NOMO-1 treated with dmso at 0.1 percent for 144 hours (cell line): ENCODE data around the gene DYRK3.

Experiments
- DNase-seq: peaks from one replicate; lab custom pipeline; 2025; ENCODE audit not compliant: unreplicated experiment; lab: John Stamatoyannopoulos, UW

The DYRK3 gene

DNA sequence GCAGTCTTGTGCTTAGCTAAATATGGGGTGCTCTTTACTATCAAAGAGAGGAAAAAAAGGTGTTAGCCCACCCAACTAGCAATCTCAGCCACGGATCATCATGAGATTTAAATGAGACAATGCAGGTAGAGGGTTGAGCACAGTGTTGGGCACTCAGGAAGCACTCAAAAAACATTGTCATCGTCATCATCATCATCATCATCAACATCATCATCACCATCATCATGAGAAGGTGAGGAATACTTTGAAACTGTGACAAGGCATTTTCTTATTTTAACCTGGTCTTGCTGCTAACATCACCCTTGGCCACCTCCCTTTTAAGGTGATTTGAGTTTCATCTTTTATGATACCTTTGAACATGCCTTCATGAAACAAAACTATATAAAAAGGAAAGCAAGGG, 46.0 kb downstream of the DYRK3 start:
- DNase-seq = no peak

DNA sequence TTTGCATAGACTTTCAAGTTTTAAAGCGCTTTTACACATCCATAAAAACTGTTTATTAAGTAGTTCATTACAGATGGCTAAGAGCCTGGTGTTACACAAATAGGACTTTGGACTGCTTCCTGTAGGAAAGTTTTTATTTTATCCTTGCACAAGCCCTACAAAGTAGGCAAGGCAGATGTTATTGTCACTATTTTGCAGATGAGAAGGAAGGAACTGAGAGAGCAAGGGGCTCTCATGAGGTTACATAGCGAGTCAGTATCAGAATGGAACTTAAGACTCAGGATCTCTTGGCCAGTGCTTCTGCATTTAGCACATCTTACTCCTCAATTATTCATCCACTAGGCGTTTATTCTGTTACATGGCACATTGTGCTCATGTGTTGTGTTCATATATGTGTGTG, 46.8 kb downstream of the DYRK3 start:
- no peak for DNase-seq

DNA sequence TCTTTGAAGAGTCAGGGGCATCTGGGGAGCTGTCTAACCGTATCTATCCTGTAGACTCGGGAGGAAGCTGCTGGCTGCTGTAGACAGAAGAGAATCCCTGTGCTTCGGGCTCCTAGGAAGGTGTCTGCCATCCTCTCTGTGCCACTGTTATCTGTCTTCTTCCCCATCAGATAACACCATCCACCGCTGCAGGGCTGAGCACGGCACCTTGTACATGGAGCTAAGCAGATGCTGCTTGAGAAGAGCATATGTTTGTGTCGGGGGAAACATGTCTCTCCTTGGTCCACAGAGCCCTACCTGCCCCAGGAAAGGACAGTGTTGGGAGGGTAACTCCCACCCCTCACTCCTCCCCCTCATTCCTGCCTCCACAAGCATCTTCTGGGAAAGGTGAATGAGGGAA, 48.0 kb downstream of the DYRK3 start:
- no peak for DNase-seq

DNA sequence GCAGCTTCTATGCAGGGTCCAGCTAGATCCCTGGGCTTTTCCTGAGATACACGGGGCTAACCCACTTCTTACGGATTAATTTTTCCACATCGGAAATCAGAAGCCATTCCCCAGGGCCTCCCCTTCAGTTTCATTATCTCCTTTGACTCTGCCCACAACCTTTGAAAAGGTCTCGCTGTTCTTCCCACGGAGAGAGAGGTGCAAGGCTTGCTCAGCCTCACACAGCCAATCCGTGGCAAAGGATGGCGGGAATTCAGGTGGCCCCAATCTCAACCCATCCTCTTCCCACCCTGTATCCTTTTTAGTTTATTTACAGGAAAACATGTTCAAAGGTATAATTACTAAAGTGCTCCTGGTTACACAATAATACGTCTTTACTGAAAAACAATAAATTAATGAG, 48.7 kb downstream of the DYRK3 start:
- no peak for DNase-seq

DNA sequence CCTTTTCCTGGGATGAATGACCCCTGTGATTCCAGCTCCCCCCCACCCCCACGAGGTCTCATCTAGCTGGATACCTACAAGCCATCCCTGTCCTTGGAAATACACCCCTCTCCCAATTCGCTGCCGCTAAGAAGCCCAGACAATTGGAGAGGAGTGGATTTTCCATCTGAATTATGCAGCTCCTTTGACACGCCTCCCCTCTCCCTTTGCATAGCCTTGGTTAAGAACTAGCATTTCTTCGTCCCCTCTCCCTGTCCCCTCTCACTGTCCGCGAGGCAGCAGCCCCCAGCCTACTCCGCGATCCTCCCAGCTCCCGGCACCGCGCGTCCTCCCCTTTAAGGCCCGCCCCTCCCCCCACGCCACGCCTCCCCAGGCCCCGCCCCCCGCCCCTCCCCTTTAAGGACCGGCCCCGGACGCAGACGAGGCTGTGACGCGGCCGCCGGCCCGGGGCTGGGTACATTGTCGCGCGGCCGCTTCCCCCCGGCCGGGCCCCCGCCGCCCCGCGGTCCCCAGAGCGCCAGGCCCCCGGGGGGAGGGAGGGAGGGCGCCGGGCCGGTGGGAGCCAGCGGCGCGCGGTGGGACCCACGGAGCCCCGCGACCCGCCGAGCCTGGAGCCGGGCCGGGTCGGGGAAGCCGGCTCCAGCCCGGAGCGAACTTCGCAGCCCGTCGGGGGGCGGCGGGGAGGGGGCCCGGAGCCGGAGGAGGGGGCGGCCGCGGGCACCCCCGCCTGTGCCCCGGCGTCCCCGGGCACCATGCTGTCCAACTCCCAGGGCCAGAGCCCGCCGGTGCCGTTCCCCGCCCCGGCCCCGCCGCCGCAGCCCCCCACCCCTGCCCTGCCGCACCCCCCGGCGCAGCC, 49.4 kb downstream of the DYRK3 start, which contains the start of gene MAPKAPK2:
Gene MAPKAPK2 (plus strand): TSS at position 428 of the 856 bp plus-strand sequence. CDS start 325 bp downstream, at position 753.
- DNase-seq = peak; percentile 48

DNA sequence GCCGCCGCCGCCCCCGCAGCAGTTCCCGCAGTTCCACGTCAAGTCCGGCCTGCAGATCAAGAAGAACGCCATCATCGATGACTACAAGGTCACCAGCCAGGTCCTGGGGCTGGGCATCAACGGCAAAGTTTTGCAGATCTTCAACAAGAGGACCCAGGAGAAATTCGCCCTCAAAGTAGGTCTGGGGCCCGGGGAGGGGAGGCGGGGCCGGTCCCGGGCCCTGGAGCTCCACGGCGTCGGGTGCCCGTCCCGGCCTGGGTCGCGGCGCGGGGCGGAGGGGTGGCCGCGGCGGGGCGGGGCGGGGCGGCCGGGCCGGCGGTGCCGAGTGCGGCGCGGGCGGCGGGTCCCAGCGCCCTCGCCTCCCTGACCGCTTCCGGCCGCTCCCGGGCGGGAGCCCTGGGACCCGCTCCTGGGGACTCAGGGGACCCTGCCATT, 50.0 kb downstream of the DYRK3 start:
- DNase-seq = no peak

DNA sequence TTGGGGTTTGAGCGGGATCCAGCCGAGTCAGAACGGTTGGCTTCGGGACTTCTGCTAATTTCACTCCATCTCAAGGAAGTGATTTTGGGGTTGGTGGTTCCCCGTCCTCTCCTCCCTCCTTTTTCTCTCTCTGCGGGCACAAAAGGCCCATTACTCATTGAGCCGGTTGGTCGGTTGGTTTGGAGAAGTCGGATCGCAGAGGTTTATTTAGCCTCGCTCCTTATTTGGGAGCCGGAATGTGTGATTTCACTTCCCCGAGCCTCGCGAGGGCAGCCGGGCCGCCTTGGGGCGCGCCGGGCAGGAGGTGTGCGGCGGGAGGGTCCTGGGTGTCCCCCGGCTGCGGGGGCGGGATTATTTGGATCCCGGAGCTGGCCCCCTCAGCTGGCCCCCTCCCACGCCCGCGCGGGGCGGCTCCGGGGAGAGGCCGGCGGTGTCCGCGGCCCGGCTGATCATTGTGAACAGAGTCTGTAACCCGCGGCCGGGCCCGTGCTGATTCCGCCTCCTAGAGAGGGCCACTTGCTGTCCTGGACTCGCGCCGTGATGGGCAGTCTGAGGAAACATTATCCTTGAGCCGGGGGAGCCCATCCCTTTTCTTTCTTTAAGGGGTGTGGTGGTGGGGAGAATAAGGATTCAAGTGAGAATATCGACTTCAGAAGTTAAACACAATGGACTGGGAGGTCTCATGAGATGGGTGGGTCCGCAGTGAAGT, 50.6 kb downstream of the DYRK3 start:
- DNase-seq = peak; percentile 87

DNA sequence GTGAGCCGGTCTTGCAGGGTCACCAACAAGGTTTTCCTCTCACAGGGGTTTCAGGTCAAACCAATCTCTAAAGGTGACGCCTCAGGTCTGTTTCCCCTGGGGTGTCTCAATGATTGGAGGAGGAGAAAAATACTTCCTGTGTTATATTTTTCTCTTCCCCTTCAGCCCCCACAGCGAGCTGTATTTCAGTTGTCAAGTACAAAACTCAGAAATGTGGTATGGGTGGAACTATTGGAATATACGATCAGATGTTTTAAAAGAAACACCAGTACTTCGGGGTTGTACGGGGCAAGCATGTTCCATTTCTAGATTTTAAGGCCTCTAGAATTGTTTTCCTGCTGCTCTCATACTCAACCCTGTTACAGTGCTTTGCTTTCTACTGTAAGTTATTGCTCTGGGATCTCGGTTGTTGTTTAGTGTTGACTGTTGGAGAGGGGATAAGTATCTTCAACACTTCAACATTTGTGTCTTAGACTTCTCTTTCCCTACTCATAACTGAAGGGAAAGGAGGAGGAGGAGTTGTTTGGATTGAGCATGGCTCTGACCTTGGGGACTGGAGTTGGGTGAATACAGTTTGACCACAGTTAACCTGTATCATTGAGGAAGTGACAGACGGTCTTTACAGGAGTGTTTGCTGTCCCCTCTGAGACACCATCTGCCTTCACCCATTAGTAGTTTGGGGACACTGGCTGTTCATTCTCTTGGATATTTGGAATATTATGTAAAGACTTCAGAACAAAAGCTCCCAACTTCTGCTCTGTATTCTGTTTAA, 51.3 kb downstream of the DYRK3 start:
- no peak for DNase-seq

DNA sequence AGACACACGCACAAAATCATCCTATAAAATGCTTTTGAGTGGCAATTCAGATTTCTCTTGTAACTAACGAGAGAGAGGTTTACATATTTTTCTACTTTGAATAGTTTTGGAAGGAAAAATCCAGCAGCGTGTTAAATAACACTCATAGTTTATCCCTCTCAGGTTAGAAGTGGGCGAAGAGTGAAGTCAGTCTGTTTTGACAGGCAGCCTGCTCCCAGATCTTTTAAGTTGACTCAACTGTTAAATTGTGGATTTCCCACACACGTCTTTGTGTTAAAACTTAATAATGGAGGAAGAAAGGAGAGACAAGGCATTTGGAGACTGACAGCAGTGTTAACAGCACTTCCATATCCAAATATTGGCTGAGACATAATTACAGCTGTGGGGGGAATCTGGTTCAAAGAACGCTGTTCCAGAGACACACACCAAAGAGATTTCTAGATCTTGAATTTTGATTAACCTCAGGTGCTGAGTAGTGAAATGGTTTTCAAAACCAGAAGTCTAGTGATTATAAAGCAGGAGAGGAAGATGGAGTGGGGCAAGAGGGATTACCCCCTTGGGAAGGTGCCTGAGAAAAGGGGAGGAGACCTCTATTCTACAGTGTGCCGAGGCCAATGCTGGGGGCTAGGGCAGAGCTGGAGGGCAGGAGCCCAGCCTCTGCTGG, 52.0 kb downstream of the DYRK3 start:
- DNase-seq = no peak

DNA sequence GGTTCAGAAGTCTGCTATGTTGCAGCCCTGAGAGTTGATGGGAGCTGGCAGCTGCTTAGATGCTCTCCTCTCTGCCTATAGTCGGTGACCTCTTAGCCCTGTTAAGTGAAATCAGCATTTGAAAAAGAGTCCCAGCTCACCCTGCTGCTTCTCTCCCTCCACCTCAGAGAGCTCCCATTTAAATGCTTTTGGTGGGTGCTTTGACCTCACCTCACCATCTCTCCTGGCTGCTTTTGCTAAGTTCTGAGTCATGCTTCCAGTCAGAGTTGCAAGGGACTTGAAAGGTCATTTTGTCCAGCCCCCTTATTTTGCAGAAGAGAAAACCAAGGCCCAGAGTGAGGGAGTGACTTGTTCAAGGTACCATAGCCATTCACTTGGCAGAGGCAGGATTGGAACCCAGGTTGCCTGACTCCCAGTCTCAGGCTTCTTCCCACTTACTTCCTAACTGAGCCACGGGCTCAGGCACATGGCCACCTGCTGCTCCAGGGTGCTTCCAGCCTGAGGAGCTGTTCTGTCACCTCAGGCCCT, 52.6 kb downstream of the DYRK3 start:
- DNase-seq = no peak

DNA sequence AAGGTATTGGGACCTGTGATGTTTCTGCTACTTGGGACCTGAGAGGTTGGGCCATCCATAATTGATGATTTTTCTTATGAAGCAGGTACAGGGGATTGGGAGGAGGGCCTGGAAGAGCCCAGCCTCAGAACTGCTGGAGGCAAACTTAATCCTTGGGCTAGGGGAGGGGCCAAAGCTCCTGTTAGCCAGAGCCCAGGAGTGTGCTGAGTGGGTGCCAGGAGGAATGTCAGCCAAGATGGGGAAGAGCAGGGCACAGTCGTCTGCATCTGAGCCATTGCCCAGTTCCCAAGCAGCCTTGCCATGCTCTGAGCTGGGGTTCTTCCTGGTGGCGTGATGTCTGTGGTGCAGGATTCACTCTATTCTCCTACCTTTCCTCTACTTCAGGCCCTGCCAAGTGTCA, 55.2 kb downstream of the DYRK3 start:
- DNase-seq = no peak

DNA sequence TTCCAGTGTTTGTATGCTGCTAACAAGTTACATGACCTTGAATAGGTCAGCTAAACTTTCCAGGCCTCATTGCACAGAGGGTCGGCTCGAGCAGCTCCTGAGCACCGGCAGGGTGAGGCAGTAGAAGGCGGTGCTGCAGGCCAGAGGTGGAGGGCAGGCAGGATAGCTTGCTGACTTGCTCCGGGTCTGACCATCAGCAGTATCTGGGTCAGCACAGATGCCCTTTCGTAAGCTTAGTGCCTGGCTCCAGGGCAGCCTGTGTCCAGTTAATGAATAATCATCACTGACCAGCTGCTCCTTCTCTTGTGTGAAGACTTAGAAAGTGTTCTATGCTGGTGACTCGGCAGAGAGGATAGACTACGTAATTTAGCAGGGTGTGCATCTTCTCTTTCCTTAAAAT, 56.3 kb downstream of the DYRK3 start:
- DNase-seq = no peak

DNA sequence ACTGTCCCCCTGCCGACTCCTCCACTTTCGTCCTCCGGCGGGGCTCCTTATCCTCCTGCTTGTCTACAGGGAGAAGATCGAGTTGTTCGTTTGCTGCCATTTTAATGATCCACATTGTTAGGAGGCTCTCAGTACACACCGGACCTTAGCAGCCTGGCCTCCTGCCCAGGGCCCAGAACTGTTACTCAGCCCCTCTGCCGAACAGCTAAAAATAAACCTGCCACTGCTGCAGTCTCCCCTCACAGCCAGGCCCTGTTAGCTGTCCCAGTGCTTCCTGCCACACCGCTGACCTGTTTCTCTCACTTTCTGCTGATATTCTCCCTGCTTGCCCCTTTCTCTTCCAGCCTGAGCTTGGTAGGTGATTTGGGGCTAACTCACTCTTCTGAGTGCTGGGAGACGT, 57.7 kb downstream of the DYRK3 start:
- no peak for DNase-seq

DNA sequence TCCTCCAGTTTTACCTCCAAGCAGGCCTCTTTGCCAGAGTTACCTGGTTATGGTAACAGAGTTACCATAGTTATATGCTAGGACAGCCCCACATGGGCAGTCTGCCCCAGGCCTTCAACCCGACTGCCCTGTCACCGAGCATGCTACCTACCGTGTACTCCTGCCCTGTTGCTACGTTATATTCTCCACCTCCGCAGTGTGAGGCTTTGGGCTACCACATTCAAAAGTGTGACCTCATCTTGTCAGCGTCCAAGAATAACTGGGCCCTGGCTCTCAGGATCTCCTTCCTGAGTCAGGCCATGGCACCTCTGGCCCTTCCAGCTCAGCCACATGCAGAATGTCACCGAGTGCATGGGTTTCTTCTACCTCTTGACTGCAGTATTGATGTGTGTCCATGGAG, 58.3 kb downstream of the DYRK3 start:
- no peak for DNase-seq

DNA sequence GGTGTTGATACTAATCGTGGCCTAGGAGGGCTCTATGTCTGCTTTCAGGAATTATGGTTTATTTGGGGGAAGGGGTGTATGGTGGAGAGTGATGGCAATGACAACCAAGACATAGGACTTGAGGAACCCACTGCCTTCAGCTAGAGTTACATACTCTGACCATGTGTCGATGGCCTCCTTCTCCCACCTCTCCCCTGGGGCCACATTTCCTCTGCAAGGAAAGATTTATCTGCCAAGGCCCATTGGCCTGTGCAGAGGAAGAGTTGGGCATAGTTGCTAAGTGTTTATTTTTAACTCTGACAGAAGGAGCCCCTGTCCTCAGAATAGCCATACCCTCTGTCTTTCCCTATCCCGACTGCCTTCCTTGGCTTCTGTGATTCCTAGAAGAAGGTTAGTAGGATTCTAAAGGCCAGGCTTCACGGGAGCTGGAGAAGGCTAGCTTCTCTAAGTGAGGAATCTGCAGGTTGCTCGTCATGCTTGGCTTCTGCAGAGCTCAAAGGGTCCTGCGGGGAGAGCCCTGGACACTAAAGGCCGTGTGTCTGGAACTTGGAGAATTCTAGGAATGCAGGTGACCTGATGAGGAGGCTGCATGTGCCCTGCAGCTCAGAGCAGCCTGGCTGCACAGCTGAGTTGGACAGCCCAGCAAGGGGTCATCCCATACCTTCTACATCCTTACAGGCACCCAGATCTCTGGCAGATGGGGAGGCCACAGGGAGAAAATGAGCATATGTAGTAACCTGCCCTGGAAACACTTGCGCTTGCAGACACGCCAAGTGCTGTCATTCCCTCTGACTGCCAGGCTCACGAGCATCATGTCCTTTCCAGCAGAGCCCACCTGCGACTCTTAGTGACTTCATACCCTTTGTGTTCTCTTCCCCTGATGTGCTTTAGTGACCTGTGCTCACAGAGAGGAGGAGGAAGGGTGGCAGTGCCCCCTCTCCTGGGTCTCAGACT, 59.1 kb downstream of the DYRK3 start:
- DNase-seq = no peak

DNA sequence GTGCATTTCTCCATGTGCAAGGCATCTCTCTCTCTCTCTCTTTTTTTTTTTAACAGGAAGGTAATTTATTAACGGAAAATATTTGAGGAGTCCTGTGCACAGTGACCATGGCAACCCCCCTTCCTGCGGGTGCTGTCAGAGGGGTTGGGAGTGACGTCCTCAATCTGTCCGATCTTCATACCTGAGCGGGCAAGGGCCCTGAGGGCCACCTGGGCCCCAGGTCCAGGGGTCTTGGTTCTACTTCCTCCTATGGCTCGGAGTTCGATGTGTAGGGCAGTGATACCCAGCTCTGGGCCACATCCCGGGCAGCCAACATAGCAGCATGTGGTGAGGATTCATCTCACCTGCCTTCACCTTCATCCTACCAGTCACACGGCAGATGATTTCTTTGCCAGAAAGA, 60.4 kb downstream of the DYRK3 start:
- DNase-seq = no peak

DNA sequence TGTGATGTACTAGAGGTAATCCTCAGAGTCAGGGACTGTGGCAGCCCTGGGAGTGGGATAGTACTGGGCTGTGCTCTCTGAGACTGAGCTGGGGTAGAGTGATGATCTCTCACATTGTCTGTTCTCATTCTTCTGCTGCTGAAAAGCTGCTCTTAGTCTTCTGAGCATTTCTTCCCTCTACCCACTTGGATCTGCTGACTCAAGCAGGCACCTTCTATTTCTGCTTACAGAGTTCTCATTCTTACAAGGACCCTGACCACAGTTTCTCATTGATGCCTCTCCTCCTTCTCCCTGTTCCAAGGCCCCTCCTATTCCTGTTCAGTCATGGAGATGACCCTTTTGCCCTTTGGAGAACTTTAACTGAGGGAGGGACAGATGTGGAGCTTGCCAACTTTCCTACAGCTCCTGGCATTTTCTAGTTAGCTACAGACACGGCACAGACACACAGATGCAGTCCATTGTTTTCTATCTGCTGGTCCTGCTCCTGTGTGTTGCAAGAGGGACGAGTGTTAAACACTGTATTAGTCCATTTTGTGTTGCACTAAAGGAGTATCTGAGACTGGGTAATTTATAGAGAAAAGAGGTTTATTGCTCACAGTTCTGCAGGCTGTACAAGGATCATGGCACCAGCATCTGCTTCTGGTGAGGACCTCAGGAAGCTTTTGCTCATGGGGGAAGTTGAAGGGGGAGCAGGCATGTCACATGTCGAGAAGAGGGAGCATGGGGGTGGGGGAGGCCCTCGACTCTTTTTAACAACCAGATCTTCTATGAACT, 61.7 kb downstream of the DYRK3 start:
- DNase-seq = no peak

DNA sequence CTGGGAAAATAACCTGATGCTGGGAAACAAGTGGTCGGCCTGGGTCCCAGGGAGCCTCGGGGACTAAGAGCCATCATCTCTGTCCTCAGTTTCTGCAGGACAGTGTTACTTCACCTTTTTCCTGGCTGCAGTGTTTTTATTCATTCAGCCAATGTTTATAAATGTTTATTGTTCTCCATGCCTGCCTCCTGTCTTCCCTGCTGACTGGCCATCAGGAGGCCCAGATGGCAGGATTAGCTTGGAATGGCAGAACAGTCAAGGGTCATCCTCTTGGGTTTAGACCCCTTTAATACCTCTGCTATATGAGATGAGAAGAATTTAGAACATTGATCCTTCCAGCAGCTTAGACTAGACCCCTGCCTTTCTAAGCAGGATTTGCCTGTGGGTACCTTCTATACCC, 62.7 kb downstream of the DYRK3 start:
- DNase-seq = no peak
